Activated naive CD4-positive, alpha-beta T cell treated with anti-CD3 and anti-CD28 coated beads, Interleukin-2, amount 10 ng/mL, durations not matched to agents 7 days and 5 days (primary cell): ENCODE measurements around the gene FARS2.

ENCODE experiments used
- CTCF ChIA-PET: fragments of 350-600 bp; sonication (Branson Sonifier 250); formaldehyde crosslinking; loops from one replicate; lab custom pipeline; 2021; ENCODE audit warnings: antibody characterized with exemption; lab: Charles Lee
- DNase-seq: peaks from one replicate; pipeline ENCODE4 v3.0.0-alpha.2; 2020
- H3K27ac Mint-ChIP-seq: one replicate; pipeline ENCODE4 v1.8.0; 2021; ENCODE audit warnings: mild to moderate bottlenecking, moderate library complexity, mixed read lengths
- H3K27me3 Mint-ChIP-seq: one replicate; pipeline ENCODE4 v1.8.0; 2021; ENCODE audit warnings: mild to moderate bottlenecking, mixed read lengths
- H3K36me3 Mint-ChIP-seq: one replicate; pipeline ENCODE4 v1.8.0; 2021; ENCODE audit warnings: mixed read lengths
- H3K4me1 Mint-ChIP-seq: one replicate; pipeline ENCODE4 v1.8.0; 2021; ENCODE audit warnings: mixed read lengths
- H3K4me3 Mint-ChIP-seq: one replicate; pipeline ENCODE4 v1.8.0; 2021; ENCODE audit warnings: mild to moderate bottlenecking, moderate library complexity, mixed read lengths
- H3K9me3 Mint-ChIP-seq: one replicate; pipeline ENCODE4 v1.8.0; 2021; ENCODE audit warnings: mixed read lengths

Gene FARS2

GRCh38 chr6:5302995-5303622 lies 41.8 kb downstream of the FARS2 start:
- H3K4me1 Mint-ChIP-seq = peaks cover 19% of the 10 kb centered on the region
- peak; percentile 72 for DNase-seq
- no peaks in the 10 kb centered on the region for H3K9me3 Mint-ChIP-seq
- H3K4me3 Mint-ChIP-seq = no peak overlapping the region
- H3K27ac Mint-ChIP-seq = no peak overlapping the region
- CTCF ChIA-PET = interaction anchor here (0.7 to 6.3 kb wide), 21 partner anchors 9 to 160 kb away, joined by 3 to 67 read pairs (median 7); partner anchors contain the start of genes FARS2 and LYRM4
- no peaks in the 10 kb centered on the region for H3K27me3 Mint-ChIP-seq
- no peaks in the 10 kb centered on the region for H3K36me3 Mint-ChIP-seq

DNA sequence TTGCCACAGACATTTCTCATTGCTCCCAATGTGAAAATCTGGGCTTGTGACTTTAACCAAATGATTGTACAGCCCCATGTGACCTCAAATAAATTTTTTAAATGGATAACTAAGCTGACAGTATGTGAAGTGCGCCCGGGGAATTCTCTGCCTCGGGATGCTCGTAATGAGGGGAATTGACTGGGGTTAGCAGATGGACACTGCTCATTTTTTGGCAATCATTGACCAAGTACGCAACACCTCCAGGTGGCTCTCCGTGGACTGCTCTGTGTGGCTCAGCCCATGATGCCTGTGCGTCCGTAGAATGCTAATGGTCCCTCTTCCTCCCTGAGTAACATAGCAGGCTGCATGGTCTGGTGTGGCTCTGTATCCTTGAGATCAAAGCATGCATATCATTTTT lies 42.4 kb downstream of the FARS2 start:
- no peaks in the 10 kb centered on the region for H3K27me3 Mint-ChIP-seq
- peaks cover 19% of the 10 kb centered on the region for H3K4me1 Mint-ChIP-seq
- no peak for DNase-seq
- H3K36me3 Mint-ChIP-seq = no peaks in the 10 kb centered on the region
- no peaks in the 10 kb centered on the region for H3K9me3 Mint-ChIP-seq
- no peak overlapping the region for H3K27ac Mint-ChIP-seq
- CTCF ChIA-PET = interaction anchor here (1.0 to 6.3 kb wide), 19 partner anchors 14 to 160 kb away, joined by 3 to 67 read pairs (median 7); partner anchors contain the start of genes FARS2 and LYRM4
- no peak overlapping the region for H3K4me3 Mint-ChIP-seq

DNA sequence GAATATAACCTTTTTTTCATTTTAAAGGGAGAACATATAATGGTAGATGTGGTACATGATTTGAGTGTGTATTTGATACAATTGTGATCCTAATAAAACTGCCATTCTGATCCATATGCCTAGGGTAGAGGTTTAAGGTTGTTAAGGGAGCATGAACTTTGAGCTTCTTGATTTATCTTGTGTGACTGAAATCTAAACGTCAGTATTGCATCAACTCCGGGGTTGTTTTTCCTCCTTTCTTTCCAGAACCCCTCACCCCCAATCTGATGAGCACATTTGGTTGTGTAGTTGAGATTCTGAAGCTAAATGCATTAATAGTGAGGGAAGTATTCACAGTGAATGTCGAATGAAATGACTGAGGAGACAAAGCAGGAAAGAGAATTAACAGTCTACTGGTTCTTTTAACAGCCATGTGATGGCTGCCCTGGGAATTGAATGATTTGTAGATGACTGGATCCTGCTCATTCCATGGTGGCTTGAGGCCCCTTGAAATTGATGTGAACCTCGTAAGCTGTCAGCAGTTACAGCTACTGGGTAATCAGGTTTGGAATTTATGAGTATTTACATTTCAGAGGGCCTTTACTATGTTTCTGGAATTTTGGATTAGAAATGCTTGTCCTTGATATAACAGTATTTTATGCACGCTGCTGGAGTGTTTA lies 44.8 kb downstream of the FARS2 start:
- H3K27ac Mint-ChIP-seq = no peak overlapping the region
- no peaks in the 10 kb centered on the region for H3K36me3 Mint-ChIP-seq
- no peak overlapping the region for H3K4me3 Mint-ChIP-seq
- H3K9me3 Mint-ChIP-seq = no peaks in the 10 kb centered on the region
- CTCF ChIA-PET = interaction anchor here (1.3 to 6.3 kb wide), 3 partner anchors 16 to 163 kb away, joined by 3 to 67 read pairs (median 4); no protein-coding TSS in a partner anchor
- no peaks in the 10 kb centered on the region for H3K27me3 Mint-ChIP-seq
- peaks cover 17% of the 10 kb centered on the region for H3K4me1 Mint-ChIP-seq
- no peak for DNase-seq

DNA sequence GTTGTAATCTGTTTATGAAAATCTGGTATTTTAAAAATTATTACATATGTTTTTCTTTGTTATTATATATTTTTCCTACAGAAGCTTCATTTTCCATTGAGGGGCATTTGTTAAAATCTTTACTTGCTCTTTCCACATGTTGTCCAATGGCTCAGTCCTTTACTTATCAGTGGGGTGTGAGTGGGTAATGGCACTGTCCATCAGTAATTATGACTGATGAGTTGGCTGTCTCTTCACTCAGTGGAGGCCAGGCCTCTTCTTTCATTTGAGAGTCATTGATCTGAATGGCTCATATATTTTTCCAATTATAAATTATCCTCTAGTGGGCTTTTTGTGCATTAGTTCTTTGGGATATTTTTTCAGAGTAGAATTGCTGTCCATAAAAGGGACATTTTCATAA lies 45.7 kb downstream of the FARS2 start:
- DNase-seq = no peak
- Mint-ChIP-seq H3K36me3 (no peaks in the 10 kb centered on the region), H3K27me3 (no peaks in the 10 kb centered on the region), H3K27ac (no peak overlapping the region), H3K4me1 (peaks cover 14% of the 10 kb centered on the region), H3K4me3 (no peak overlapping the region), H3K9me3 (no peaks in the 10 kb centered on the region)
- CTCF ChIA-PET = interaction anchor here (6.3 kb wide), 1 partner anchor 164 kb away, joined by 67 read pairs; no protein-coding TSS in a partner anchor

GRCh38 chr6:5308066-5308465 lies 46.8 kb downstream of the FARS2 start:
- peaks cover 4% of the 10 kb centered on the region for H3K4me1 Mint-ChIP-seq
- H3K36me3 Mint-ChIP-seq = no peaks in the 10 kb centered on the region
- CTCF ChIA-PET = interaction anchor here (1.1 kb wide), 1 partner anchor 164 kb away, joined by 3 read pairs; no protein-coding TSS in a partner anchor
- H3K4me3 Mint-ChIP-seq = no peak overlapping the region
- no peak overlapping the region for H3K27ac Mint-ChIP-seq
- H3K9me3 Mint-ChIP-seq = no peaks in the 10 kb centered on the region
- DNase-seq = no peak
- no peaks in the 10 kb centered on the region for H3K27me3 Mint-ChIP-seq

DNA sequence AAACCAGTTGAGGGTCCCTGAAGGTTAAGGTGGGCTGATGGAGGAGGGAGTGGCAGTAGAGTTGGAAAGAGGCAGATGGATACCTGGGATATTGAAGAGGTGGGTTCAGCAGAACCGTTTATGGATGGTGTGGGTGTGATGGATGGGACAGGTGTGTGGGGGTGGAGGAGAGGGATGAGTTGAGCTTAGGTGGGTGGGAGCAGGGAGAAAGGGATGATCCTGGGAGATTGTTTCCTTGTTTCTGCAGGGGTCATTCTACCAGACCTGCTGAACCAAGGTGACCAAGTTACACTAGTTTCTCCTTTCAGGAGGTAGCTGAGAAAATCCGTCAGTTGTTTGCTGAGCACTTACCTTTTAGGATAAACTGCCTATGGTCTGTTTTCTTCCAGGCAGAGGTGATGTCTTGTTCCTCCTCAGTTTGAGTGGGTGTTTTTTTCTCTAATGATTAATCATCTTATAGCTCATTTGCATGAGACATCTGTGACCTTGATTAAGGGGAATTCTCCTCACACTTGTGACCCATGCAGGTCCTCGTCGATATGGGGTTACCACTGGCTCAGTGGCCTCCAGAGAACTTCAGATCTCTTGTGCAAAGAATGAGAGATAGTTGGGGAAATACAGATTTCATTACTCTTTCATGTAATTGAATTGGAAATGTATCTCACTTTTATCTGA lies 53.0 kb downstream of the FARS2 start:
- H3K4me1 Mint-ChIP-seq = no peaks in the 10 kb centered on the region
- H3K36me3 Mint-ChIP-seq = no peaks in the 10 kb centered on the region
- no peak overlapping the region for H3K4me3 Mint-ChIP-seq
- CTCF ChIA-PET = no interaction called here
- no peaks in the 10 kb centered on the region for H3K9me3 Mint-ChIP-seq
- DNase-seq = no peak
- H3K27ac Mint-ChIP-seq = no peak overlapping the region
- no peaks in the 10 kb centered on the region for H3K27me3 Mint-ChIP-seq

GRCh38 chr6:5315881-5316280 lies 54.6 kb downstream of the FARS2 start:
- Mint-ChIP-seq H3K36me3 (no peaks in the 10 kb centered on the region), H3K27ac (no peak overlapping the region), H3K4me1 (no peaks in the 10 kb centered on the region), H3K4me3 (no peak overlapping the region), H3K9me3 (no peaks in the 10 kb centered on the region), H3K27me3 (no peaks in the 10 kb centered on the region)
- CTCF ChIA-PET = no interaction called here
- DNase-seq = no peak

DNA sequence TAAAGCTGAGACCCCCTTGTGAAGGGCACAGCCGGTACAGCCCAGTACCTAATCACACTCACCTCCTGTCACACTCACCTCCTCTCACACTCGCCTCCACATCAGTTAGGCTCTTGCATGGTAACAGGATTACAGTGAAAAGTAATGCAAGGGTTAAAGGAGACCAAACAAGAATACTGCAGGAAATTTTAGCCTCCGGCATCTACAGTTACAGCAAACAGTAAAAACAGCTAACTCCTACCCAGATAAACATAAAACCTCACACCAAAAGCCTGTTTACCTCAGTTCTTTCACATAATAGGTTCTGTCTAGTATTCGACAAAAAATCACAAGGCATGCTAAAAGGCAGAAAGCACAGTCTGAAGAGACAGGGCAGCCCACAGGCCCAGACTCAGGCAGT lies 55.6 kb downstream of the FARS2 start:
- H3K36me3 Mint-ChIP-seq = no peaks in the 10 kb centered on the region
- no peak overlapping the region for H3K27ac Mint-ChIP-seq
- peaks cover 4% of the 10 kb centered on the region for H3K4me1 Mint-ChIP-seq
- no peak for DNase-seq
- H3K27me3 Mint-ChIP-seq = no peaks in the 10 kb centered on the region
- H3K9me3 Mint-ChIP-seq = no peaks in the 10 kb centered on the region
- H3K4me3 Mint-ChIP-seq = no peak overlapping the region
- CTCF ChIA-PET = interaction anchor here (1.0 kb wide), 1 partner anchor 14 kb away, joined by 3 read pairs; no protein-coding TSS in a partner anchor

- Mint-ChIP-seq H3K4me3 (no peak overlapping the region), H3K9me3 (no peaks in the 10 kb centered on the region), H3K27ac (no peak overlapping the region), H3K36me3 (peaks cover 1% of the 10 kb centered on the region), H3K4me1 (peaks cover 4% of the 10 kb centered on the region), H3K27me3 (no peaks in the 10 kb centered on the region)
- DNase-seq = no peak
- CTCF ChIA-PET = no interaction called here
Measured at GRCh38 chr6:5318617-5319272, 57.4 kb downstream of the FARS2 start.

GRCh38 chr6:5323979-5324378 lies 62.7 kb downstream of the FARS2 start:
- CTCF ChIA-PET = interaction anchor here (0.7 kb wide), 1 partner anchor 840 kb away, joined by 3 read pairs; no protein-coding TSS in a partner anchor
- peaks cover 3% of the 10 kb centered on the region for H3K36me3 Mint-ChIP-seq
- H3K27me3 Mint-ChIP-seq = no peaks in the 10 kb centered on the region
- DNase-seq = no peak
- no peak overlapping the region for H3K27ac Mint-ChIP-seq
- peaks cover 4% of the 10 kb centered on the region for H3K4me1 Mint-ChIP-seq
- H3K9me3 Mint-ChIP-seq = no peaks in the 10 kb centered on the region
- no peak overlapping the region for H3K4me3 Mint-ChIP-seq

- H3K4me3 Mint-ChIP-seq = no peak overlapping the region
- peaks cover 4% of the 10 kb centered on the region for H3K4me1 Mint-ChIP-seq
- CTCF ChIA-PET = no interaction called here
- DNase-seq = no peak
- no peaks in the 10 kb centered on the region for H3K9me3 Mint-ChIP-seq
- H3K27me3 Mint-ChIP-seq = no peaks in the 10 kb centered on the region
- H3K36me3 Mint-ChIP-seq = peaks cover 3% of the 10 kb centered on the region
- H3K27ac Mint-ChIP-seq = no peak overlapping the region
Measured at GRCh38 chr6:5325173-5325572, 63.9 kb downstream of the FARS2 start.

- CTCF ChIA-PET = no interaction called here
- peaks cover 3% of the 10 kb centered on the region for H3K36me3 Mint-ChIP-seq
- DNase-seq = no peak
- H3K4me1 Mint-ChIP-seq = peaks cover 2% of the 10 kb centered on the region
- no peak overlapping the region for H3K4me3 Mint-ChIP-seq
- H3K27ac Mint-ChIP-seq = no peak overlapping the region
- H3K9me3 Mint-ChIP-seq = no peaks in the 10 kb centered on the region
- H3K27me3 Mint-ChIP-seq = no peaks in the 10 kb centered on the region
Measured at GRCh38 chr6:5326022-5326641, 64.8 kb downstream of the FARS2 start.

DNA sequence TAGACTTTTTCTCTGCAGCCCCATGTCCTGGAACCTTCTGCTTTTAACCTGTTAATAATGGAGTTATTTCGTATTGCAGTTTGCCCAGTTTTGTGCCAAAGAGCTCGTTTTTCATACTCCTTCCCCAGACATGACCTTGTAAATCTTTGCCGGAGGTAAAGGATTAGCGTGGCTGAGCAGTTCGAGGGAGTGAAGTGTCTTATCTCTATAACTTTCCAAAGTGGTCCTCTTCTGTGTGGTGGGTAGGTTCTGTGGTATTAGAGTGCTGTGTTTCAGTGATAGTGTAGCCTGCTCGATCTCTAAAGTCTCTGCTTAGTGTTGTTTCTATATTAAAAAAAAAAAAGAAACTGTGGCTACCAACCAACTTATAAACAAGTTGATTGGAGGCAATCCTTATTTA lies 67.5 kb downstream of the FARS2 start:
- no peak overlapping the region for H3K4me3 Mint-ChIP-seq
- H3K27ac Mint-ChIP-seq = no peak overlapping the region
- H3K4me1 Mint-ChIP-seq = no peaks in the 10 kb centered on the region
- CTCF ChIA-PET = interaction anchor here (0.7 kb wide), 1 partner anchor 70 kb away, joined by 3 read pairs; no protein-coding TSS in a partner anchor
- DNase-seq = no peak
- no peaks in the 10 kb centered on the region for H3K9me3 Mint-ChIP-seq
- peaks cover under 1% of the 10 kb centered on the region for H3K36me3 Mint-ChIP-seq
- H3K27me3 Mint-ChIP-seq = no peaks in the 10 kb centered on the region
